PC-9 (cell line): ENCODE results near the gene PSMA7.

Experiments
- CTCF ChIP-seq: fragments of 200-600 bp; sonication (generic); conservative IDR thresholded peaks from 2 replicates; pipeline ENCODE4 v1.6.1; 2017; ENCODE audit warnings: mixed run types, antibody characterized with exemption, mild to moderate bottlenecking, moderate library complexity
- EZH2 ChIP-seq: fragments of 200-600 bp; sonication (generic); IDR thresholded peaks from 2 replicates; pipeline ENCODE4 v1.8.0; 2017; ENCODE audit warnings: antibody characterized with exemption, low read depth

DNA sequence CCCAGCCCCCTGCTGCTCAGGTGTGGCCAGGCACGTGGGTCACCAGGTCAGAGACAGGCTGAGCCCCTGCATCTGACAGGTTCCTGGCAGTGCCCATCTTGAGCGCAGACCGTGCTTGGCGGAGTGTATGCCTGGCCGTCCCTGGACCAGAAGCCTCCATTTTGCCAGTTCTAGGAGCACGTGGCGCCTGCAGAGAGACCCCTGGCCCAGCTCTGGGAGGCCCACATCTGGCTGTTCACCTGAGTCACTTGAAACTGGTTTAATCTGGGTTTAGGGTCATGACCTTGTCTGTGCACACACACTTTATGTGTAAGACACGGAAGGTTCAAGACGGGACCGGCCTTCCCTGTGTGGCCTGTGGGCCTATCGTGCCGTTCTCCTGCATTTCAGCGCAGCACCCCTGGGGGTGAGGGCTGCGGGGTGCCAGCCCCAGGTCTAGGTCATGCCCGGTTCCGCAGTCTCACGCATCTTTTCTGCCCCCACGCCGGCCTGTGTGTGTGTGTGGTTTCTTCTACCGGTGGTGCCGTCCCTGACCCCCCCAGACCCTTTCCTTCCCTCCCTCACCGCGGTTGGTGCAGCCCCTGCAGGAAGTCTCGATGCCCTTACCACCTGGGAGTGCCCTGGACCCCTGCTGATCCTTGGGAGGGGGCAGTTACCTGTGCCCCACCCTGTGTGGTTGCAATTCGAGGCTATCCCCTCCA, 14.3 kb upstream of the PSMA7 start:
- TF ChIP-seq CTCF = no peak
- TF ChIP-seq EZH2 = no peak
